GM13977 (cell line): ENCODE results near the gene HECW1.

Experiments used
- DNase-seq: peaks from one replicate; pipeline ENCODE4 v3.0.0; 2012; ENCODE audit warnings: low spot score
- CTCF ChIP-seq: IDR thresholded peaks from 2 replicates; pipeline ENCODE4 v1.5.1; 2012; ENCODE audit warnings: mild to moderate bottlenecking, control low read depth; ENCODE audit not compliant: insufficient read depth; ENCODE audit errors: extremely low read depth, missing control alignments
- in situ Hi-C: fragments of 300-500 bp; cut with MboI; formaldehyde crosslinking; loops from one replicate; pipeline ENCODE4 v1.12.0; 2022; ENCODE audit warnings: low sequenced_read_pairs, low pct_unique_long_range_greater_than_20kb, mixed read lengths, inconsistent platforms; ENCODE audit not compliant: unreplicated experiment

The HECW1 gene

DNA sequence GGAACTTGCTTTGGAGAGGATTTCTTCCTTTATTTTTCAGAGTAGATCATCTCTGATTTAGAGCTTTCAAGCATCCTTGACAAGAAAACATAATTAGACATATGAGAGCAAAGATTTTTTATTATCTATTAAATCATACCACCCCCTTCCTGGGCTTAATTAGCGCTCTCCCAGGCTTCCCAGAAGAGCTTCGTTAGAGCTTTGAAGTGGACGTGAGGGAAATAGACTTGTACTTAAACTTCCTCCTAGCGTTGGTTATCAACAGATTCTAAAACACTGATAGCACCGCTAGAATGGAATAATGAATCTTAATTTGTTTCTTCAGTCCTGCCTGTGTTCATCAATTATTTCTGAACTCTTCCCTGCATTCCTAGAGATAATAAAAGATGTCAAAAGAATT, 296.5 kb downstream of the HECW1 start:
- TF ChIP-seq CTCF = no peak
- in situ Hi-C loops = no loop called here
- no peak for DNase-seq

DNA sequence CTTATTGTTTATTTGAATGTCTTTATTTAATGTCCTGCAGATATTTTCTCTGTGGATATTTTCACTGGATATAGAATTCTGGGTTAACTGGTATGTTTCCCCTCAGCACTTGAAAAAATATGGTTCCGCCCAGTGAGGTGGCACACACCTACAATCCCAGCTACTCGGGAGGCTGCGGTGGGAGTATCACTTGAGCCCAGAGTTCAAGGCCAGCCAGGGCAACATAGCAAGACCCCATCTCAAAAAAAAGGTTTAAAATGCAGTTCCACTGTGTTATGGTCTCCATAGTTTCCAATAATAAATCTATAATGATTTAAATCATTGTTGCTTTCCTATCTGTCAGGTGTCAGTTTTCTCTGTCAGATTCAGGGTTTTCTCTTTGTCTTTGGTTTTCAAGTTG, 305.0 kb downstream of the HECW1 start:
- no peak for DNase-seq
- no peak for TF ChIP-seq CTCF
- in situ Hi-C loops = no loop called here

- DNase-seq = no peak
- no peak for TF ChIP-seq CTCF
- in situ Hi-C loops = no loop called here
Observed at GRCh38 chr7:43430411-43430810, 318.0 kb downstream of the HECW1 start.

DNA sequence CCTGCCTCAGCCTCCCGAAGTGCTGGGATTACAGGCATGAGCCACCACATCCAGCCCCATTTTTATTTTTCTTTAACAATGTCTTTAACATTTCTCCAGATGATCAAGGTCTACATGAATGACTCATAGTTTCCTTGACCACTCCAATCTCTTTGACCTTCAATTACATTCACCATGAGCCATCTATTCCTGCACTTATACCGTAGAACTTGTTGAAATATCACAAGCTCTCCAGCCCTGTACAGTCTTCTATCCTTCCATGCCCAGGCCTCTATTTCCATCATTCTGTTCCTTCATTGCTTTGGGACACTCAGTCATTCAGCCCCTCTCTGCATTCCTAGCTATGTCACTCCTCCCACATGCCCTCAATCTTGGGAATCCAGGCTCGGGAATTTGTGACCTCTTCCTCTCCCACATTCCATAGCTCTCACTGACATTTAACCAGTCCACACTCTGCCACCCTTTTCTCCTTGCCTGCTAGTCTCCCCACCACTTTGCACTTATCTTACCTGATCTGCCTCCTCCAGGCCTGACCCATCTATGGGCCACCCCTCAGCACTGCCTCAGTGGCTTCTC, 318.7 kb downstream of the HECW1 start:
- in situ Hi-C loops = no loop called here
- DNase-seq = no peak

DNA sequence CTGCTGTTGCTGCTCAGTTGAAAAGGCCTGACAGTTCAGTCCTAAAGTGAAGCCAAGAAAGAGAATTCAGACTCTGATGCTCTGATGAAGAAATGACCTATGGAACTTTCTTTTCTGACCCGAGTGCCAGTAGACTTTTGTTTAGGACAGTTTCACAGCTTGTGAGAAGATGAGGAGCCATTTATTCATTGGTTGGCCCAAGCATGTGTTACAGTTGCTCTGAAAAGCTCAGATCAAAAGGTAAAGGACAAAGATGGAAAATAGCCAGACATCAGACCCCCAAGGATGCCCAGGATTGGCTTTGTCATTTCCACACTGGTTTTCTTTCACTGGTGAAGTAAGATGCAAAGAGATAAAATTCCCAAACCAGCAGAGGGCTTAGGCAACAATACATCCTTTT, 321.2 kb downstream of the HECW1 start:
- TF ChIP-seq CTCF = no peak
- no peak for DNase-seq
- in situ Hi-C loops = no loop called here

More for the DNA sequence above, 318.7 kb downstream of the HECW1 start:
- TF ChIP-seq CTCF = no peak

GRCh38 chr7:43437001-43437400, 324.6 kb downstream of the HECW1 start:
- DNase-seq = no peak
- in situ Hi-C loops = no loop called here
- TF ChIP-seq CTCF = no peak
